H1 (cell line): ENCODE measurements around the gene FRMD5.

Experiments
- BACH1 ChIP-seq: IDR thresholded peaks from 2 replicates; pipeline ENCODE4 v1.6.1; 2012; ENCODE audit warnings: low read length, improper control_type of control experiment
- BRCA1 ChIP-seq: IDR thresholded peaks from 2 replicates; pipeline ENCODE4 v1.6.1; 2012; ENCODE audit warnings: low read depth, low read length, improper control_type of control experiment
- EP300 ChIP-seq, 2 experiments: IDR thresholded peaks; 1 replicate in 1 of 2; 2 replicates in 1 of 2; pipeline ENCODE4 v1.6.1; 2011 to 2012; ENCODE audit warnings: low read depth in 2 of 2, low read length in 2 of 2, mild to moderate bottlenecking in 2 of 2, borderline replicate concordance in 1 of 2, inconsistent platforms in 1 of 2, moderate library complexity in 1 of 2
- EZH2 ChIP-seq: fragments of 200-600 bp; sonication (generic); IDR thresholded peaks from 2 replicates; pipeline ENCODE4 v1.7.1; 2012; ENCODE audit warnings: low read depth, mild to moderate bottlenecking, moderate library complexity, low read length, inconsistent platforms; ENCODE audit not compliant: severe bottlenecking
- FOSL1 ChIP-seq: IDR thresholded peaks from 2 replicates; pipeline ENCODE4 v1.6.1; 2011; ENCODE audit warnings: mild to moderate bottlenecking, low read depth, low read length, moderate library complexity; ENCODE audit not compliant: insufficient read depth
- POLR2A ChIP-seq, 2 experiments: IDR thresholded peaks; 1 replicate in 1 of 2; 2 replicates in 1 of 2; pipeline ENCODE4 v1.6.1; 2011; ENCODE audit warnings: low read depth in 2 of 2, low read length in 2 of 2, mild to moderate bottlenecking in 2 of 2; ENCODE audit errors: control extremely low read depth in 1 of 2
- RAD21 ChIP-seq, 2 experiments: IDR thresholded peaks in 1 of 2; conservative IDR thresholded peaks in 1 of 2; 2 replicates each; pipeline ENCODE4 v1.6.1; 2011; ENCODE audit warnings: low read depth in 2 of 2, low read length in 2 of 2, improper control_type of control experiment in 1 of 2, inconsistent platforms in 1 of 2, mild to moderate bottlenecking in 1 of 2, moderate library complexity in 1 of 2
- RFX5 ChIP-seq: IDR thresholded peaks from 2 replicates; pipeline ENCODE4 v1.6.1; 2011; ENCODE audit warnings: low read depth, low read length, improper control_type of control experiment, borderline replicate concordance
- SP1 ChIP-seq: IDR thresholded peaks from 2 replicates; pipeline ENCODE4 v1.6.1; 2011; ENCODE audit warnings: low read depth, low read length
- SP4 ChIP-seq: IDR thresholded peaks from 2 replicates; pipeline ENCODE4 v1.6.1; 2012; ENCODE audit warnings: low read length, inconsistent platforms
- TCF12 ChIP-seq: IDR thresholded peaks from 2 replicates; pipeline ENCODE4 v1.6.1; 2011; ENCODE audit warnings: low read depth, mild to moderate bottlenecking, low read length
- YY1 ChIP-seq: IDR thresholded peaks from 2 replicates; pipeline ENCODE4 v1.6.1; 2011; ENCODE audit warnings: low read depth, mild to moderate bottlenecking, low read length
- ZNF274 ChIP-seq: IDR thresholded peaks from 2 replicates; pipeline ENCODE4 v1.7.0; 2012; ENCODE audit warnings: low read length, borderline replicate concordance; ENCODE audit errors: extremely low read depth
- TF ChIP-seq, protein P1 (sequence below), 3 experiments: IDR thresholded peaks; 1 replicate in 2 of 3; 2 replicates in 1 of 3; pipeline versions ENCODE4 v1.5.1 to v1.6.1; 2011; ENCODE audit warnings: low read length in 3 of 3, mild to moderate bottlenecking in 3 of 3, inconsistent platforms in 2 of 3, low read depth in 1 of 3, moderate library complexity in 1 of 3; ENCODE audit not compliant: insufficient read depth in 1 of 3; ENCODE audit errors: control extremely low read depth in 1 of 3

DNA sequence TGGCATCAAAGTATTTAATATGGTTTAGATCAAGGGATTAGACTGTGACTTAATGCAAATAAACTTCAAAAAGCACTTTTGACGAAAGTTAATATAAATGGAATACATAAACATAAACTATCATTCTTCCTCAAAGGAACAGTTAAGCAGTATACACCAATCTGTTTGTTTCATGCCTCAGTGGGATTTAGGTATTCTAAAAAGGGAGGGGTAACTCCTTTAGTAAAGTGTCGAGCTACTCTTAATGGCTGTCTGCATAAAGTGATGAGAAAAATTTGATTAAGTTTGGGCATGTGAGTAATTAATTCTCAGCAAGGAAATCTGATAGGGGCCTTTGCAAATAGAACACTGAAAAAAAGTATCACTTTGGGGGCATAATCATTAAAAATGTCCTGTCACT lies 176.9 kb downstream of the FRMD5 start:
- no peak for TF ChIP-seq YY1
- TF ChIP-seq EP300 (IDR thresholded peaks at IDR 0.05; ENCODE audit: borderline replicate concordance in 1 of 2, low read depth in 2 of 2, low read length in 2 of 2): no peak
- no peak for TF ChIP-seq FOSL1
- TF ChIP-seq, protein P1, sequence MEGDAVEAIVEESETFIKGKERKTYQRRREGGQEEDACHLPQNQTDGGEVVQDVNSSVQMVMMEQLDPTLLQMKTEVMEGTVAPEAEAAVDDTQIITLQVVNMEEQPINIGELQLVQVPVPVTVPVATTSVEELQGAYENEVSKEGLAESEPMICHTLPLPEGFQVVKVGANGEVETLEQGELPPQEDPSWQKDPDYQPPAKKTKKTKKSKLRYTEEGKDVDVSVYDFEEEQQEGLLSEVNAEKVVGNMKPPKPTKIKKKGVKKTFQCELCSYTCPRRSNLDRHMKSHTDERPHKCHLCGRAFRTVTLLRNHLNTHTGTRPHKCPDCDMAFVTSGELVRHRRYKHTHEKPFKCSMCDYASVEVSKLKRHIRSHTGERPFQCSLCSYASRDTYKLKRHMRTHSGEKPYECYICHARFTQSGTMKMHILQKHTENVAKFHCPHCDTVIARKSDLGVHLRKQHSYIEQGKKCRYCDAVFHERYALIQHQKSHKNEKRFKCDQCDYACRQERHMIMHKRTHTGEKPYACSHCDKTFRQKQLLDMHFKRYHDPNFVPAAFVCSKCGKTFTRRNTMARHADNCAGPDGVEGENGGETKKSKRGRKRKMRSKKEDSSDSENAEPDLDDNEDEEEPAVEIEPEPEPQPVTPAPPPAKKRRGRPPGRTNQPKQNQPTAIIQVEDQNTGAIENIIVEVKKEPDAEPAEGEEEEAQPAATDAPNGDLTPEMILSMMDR (IDR thresholded peaks at IDR 0.05; ENCODE audit: control extremely low read depth in 1 of 3, insufficient read depth in 1 of 3, low read depth in 1 of 3, low read length in 3 of 3): no peak
- TF ChIP-seq RFX5: no peak
- TF ChIP-seq SP4: no peak
- TF ChIP-seq POLR2A (IDR thresholded peaks at IDR 0.05; ENCODE audit: control extremely low read depth in 1 of 2, low read depth in 2 of 2, low read length in 2 of 2): no peak
- TF ChIP-seq EZH2: no peak
- TF ChIP-seq BRCA1: no peak
- no peak for TF ChIP-seq SP1
- no peak for TF ChIP-seq ZNF274
- TF ChIP-seq TCF12: no peak
- no peak for TF ChIP-seq RAD21 (IDR thresholded peaks at IDR 0.05 in 1 of 2, conservative IDR thresholded peaks at IDR 0.05 in 1 of 2; ENCODE audit: low read depth in 2 of 2, low read length in 2 of 2)
- no peak for TF ChIP-seq BACH1
